NCI-H146 (cell line): ENCODE results near the gene ESRRG.
A peak's percentile ranks its signal among the peaks of the same experiment; 100 is the strongest.

Experiments
- DNase-seq: peaks from one replicate; lab custom pipeline; 2025; lab: John Stamatoyannopoulos, UW

Gene ESRRG

DNA sequence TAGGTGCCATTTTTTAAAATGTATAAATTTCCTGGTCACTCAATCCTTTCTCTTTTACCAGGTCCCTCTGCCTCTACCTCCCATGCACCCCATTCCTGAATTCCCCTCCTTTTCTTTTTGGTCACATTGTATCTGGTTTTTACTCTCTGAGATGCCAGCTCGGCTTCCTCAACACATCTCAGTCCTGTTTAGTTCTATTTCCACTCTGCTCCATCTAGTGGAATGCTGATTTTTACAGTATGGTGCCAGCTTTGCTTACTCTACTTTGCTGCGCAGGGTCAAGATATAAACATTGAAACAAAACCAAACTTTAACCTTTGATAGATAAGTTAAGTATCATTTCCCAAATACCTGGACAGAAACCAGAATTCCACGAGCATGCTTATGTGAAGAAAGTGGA, 96.0 kb downstream of the ESRRG start:
- no peak for DNase-seq

DNA sequence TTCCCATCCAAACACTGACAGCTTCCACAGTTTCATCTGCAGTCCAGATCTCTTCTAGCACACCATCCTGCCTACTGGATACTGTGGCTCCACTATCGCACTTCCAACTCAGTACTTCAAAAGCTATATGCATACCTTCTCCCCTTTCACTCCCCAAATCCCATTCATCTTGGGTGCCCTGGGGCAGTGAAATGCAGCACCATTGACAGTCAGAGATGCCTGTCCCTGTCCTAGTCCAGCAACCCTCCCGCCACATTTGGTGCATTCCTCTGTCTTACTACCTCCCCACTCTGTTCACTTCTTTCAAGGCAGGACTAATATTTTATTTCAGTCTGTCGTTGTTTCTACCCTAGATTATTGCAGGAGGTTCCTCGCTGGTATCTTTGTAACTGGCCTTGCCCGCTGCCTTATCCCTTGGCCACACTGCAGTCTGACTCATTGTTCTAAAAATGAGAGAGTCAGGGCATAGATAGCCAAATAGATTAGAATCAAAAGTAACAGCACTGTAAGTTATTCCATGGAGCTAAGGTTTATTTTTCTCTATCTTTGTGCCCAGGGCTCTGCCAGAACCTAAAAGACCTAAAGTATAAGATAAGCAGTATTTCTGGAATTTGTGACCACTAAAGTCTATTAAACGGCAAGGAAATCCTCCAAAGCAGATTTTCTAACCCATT, 96.7 kb downstream of the ESRRG start:
- no peak for DNase-seq

DNA sequence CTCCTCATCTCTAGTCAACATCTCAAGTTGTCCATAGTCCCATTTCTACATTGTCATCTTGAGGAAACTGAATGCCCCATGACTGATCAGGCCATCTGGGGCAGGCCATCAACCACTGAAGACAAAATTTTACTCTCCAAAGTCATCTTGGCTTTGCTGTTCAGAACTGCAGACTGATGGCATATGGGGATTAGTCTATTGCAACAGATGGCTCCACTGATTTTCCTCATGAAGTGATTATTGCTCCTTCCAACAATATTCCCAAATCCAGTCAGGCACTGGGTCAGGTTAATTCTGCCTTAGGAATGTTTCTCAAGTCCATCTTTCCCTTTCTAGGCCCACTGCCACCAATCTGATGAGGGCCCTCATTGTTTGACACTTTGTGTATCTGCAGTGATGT, 101.7 kb downstream of the ESRRG start:
- DNase-seq = no peak

DNA sequence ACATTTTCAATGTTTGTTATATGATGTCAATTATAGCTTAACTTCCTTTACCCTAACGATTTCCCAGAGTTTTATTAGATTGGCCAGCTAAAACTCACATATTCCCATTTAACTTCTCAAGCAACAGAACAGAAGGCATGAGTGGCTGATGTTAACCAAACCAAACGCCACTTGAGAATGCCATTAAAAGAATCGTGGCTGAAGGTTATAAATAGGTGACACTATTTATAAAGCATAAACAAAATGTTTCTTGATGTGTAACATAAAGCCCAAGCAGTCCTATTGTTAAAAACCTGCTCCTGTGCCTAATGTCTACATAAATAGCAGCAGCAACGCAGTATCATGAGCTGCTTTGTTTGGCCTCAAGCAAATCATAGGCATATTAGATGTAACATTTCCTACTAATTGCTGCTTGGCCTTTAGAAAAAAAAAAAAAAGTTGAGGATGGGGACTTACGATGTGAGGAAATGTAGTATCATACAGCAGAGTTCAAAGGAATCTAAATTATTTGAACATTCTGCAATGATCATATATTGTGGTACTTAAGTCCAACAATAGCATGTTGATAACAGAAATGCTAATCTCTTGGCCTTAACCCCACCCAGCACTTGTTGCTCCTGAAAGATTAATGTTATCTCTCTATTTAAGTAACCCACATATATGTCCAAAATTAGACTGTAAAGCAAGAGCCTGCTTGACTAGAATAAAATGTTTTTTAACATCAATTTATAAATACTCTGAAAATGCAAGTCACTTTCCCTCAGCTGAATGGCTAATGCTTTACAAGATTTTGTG, 106.0 kb downstream of the ESRRG start:
- no peak for DNase-seq

DNA sequence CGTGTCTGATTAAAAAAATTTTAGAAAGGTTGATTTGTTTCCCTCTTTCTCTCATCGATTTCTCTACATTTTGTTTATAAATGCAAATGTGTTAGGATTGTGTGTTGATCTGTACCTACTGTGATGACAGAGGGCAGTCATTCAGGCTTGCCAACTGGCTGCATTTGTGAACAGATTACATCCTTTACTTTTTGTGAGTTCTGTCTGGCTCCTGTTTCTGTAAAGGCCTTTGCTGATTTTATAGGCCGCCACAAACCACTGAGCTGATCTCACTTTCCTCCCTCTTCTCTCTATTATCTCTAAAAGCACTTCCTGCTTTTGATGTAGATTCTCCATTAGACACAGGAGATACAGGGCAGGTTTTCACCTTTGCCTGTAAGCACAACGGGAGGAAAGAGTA, 106.8 kb downstream of the ESRRG start:
- no peak for DNase-seq

DNA sequence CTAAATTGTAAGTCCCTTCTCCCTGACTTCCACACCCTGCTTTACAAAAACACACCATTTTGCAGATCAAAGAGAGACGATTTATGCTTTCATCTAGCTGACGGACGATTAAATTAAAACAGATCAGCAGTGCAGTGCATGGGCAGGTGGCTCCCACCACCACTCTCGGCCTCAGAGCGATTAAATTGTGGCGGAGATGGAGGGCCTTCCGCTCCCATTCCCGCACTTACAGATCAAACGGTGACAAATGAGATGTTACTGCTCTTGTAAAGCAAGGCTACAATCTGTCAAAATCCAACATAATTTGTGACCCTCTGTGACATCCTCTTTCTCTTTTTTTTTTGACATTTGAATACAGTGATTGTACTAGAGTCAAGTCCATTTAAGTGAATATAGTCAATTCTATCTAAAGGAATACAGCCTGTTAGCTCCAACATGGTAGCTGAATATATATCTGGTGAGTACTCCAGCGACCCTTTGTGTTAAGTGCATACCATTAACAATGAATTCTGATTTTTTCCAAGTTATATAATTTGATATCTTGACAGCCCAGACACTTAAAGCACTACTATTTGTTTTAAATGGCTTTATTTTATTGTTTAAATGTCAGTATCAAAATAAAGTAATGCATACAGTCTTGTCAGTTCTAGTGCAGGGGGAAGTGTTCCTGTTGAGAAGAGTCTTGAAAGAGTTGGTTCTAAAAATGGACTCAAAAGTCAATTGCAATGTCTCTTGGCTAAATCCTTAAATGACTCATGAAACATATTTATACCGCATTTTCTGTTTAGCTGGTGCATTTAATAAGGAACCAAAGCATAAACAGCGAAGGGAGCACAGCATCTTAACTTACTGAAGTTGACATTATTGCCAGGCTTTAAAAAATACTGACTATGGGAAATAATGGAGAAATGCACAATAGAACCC, 109.0 kb downstream of the ESRRG start:
- no peak for DNase-seq

DNA sequence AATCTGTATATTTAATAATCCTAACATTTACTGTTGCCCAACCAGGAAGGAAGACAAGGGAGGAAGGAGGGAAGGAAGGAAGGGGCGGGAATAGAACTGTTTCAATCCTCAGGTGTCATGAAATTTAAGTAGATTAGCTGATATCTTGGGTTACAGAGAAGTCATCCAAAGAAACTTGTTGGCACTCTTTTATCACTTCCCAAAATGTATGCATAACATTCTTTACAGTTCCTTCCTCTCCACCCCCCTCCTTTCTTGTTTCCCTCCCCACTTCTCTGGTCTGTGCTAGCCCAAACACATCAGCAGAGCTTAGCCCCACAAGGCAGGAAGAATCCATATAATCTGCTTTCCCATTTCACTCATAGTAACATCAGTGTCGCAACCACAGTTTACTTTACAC, 110.9 kb downstream of the ESRRG start:
- DNase-seq = no peak

DNA sequence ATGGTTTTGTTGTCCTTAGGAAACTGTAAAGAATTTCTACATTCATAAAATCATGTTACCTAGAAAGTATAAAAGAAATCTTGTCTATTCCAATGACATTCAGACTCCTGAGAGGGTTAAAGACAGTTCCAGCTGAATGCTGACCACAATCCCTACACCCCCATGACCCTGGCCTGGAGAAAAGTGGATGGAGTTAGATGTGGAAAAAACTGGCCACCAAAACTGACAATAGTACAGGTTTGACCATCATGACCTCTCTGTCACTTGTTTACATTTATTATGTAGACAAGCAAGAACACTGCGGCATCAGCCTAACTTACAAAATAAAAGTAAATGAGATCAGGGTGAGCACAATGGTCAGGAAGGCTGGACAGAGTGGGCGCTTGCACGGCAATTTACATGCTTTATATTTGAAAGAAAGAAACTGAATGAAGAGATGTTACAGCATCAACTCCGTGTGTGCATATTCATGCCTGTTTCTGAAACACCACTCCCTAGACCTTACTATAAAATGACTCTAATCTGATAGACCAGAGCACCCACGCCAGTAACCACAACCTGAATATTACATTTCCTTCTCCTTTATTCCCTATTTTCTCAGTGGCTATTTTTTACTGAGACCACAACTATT, 116.0 kb downstream of the ESRRG start:
- DNase-seq = no peak

DNA sequence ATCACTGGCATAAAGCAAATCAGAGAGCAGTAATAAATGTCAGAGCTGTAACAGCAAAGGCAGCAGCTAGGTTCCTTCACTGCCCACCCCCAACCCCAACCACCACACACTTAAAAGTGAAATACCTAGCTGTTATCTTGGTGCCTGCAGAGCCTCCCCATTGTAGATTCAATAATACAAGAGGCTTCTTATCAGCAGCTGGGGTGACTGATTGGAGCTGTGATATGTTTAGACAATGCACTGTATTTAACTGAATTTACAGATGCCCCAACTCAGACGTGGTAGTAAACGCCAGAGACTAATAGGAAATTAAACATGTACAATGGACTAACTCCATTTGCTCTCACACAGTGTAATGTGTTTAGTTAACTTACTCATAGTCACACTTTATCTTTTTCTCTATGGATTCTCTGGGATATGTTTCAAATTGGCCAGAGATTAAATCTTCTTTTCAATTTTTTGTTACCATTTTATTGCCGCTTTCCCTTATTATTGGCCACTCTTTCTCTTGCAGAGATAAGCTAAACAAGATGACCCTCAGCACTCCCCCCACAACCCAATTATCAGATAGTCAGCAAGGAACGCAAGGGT, 117.1 kb downstream of the ESRRG start:
- DNase-seq = peak; percentile 93

DNA sequence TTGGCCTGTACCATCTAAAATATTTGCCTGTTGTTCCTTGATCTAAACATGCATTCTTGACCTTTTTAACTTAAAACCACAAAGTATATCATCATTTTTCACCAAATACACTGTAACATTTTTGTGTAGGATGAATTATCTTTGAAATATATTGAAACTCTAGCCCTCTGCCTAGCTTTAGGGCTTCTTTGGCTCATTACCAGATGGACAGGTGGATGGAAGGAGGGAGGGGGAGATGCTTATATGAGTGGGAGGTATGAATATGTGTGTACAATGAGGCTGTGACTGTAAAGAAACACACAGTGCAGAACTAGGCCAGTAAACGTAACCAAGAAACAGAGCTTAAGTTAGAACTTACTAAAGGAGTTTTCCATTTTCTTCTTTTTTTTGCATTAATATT, 118.5 kb downstream of the ESRRG start:
- DNase-seq = peak; percentile 19

DNA sequence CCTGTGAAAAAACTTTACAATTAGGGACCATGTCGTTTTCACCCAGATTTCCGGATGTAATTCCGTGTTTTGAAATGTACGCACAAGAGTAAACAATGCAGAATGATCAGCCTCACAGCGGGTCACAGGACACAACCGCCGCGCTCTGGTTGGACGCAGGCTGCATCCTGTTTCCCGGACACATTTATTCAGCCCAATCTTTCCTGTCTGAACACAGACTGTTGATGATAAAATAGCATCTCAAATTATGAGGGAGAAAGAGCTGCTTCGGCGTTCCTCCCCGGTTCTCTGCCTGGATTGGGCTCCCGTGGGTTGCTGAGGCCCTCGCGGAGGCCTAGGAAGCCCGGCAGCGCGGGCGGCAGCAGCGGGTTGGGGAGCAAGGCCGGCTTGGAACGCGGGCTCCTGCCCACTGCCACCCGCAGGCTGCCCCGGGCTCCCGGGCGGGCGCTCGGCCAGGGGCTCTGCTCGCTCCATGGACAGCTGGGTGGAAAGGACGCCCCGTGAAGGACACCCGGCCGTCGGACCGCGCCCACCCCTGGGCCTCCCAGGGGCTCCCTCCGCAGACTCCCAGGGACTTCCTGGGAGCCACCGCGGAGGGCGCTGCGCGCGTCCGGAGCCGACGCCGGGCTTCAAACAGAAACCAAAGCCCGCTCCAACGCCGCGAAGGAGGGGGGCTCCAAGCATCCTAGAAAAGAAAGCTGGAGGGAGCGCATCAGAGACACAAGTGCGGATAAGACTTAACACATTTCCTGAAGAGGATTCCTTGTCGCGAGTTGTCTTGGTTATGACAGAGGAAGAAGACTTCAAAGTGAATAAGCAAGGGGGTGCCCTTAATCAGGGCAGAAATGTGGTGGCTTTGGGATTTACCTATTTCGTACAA, 122.3 kb downstream of the ESRRG start:
- DNase-seq = peak; percentile 81

DNA sequence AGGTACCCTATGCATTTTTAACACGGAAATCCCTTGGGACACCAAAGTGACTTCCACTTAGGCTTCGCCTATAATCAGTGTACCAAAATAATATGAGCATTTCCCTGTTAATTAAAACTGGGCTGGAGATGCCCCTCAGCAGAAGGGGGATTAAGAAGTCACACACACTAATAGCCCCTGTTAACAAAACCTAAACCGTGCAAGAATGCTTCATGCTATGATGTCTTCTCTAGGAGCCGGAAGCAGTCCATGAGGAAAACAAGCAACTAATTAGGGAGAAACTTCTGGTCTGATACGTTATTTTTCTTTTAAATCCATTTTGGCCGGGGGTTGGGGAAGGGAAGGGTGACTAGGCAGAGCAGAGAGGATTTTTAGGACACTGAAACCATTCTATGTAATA, 123.4 kb downstream of the ESRRG start:
- no peak for DNase-seq

DNA sequence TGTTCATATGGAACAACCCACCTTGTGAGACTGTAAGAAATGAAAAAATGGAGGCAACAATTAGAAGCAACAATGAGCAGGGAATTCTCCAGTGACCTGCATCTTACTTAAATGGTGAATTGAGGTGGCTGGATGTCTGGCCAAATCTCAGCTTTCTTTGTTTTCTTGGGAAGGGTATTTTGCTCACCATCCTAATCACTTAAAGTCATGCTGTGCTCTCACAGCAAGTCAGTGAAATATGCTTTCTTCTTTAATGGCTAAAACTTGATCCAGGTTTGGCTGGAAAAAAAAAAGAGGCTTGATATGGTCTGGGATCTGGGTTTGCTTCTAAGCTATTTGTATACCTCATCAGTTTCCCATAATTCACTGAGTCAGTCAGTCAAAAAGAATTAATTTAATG, 124.8 kb downstream of the ESRRG start:
- no peak for DNase-seq

DNA sequence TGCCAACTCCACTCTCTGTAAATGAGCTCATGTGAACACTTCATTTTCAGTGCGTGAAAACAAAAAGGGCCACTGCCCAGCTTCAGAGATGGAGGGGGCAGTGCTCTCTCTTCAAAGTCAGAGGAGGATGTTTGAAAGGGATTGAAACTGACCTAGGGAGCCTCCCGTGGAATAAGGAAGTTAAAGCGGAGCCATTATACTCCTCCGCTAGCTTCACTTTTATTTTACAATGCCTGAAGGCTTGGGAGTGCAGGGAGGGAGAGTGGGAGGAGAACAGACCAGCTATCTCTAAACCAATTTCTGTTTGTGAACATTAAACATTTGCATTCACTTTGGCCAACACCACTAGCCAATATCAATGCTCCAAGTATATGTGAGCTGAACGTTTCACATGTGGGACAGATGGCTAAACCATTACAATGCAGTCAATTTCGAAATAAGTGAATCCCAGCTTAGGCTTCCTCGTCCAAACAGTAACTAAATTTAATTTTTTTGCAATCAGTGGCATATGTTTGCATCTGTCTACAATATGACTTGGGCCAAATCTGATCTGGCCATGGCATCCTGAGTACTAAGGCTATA, 126.9 kb downstream of the ESRRG start:
- no peak for DNase-seq

DNA sequence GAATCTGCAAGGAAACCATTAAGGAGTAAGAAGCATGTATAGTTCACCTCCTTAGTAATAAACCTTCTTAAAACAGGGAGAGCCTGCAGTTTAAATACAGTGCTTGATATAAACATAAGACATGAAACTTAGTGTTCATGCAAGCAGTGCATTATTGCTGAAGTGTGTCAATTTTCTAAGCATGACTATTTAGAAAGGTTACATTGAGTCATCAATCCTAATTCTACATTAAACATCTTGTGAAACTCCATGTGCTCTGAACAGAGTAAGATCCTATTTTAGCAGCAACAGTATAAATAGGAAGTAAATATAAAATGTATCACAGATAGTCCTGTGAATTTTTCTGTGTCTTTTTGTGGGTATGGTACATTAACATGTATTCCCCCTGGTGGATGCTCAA, 135.5 kb downstream of the ESRRG start:
- no peak for DNase-seq

DNA sequence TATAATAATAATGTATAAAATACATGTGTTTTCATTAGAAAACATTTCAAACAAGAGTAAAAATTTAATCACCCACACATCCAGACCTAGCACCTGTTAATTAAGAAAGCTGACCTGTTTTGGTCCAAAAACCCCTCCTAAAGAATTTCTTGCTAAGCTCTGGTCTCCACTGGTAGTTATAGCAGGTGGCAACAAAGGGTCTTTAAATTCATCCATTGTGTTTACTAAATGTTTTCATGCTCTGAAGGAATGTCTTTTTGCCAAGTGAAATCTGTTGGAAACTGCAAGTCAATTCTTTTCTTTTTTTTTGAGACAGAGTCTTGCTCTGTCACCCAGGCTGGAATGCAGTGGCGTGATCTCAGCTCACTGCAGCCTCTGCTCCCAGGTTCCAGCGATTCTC, 141.1 kb downstream of the ESRRG start:
- no peak for DNase-seq

DNA sequence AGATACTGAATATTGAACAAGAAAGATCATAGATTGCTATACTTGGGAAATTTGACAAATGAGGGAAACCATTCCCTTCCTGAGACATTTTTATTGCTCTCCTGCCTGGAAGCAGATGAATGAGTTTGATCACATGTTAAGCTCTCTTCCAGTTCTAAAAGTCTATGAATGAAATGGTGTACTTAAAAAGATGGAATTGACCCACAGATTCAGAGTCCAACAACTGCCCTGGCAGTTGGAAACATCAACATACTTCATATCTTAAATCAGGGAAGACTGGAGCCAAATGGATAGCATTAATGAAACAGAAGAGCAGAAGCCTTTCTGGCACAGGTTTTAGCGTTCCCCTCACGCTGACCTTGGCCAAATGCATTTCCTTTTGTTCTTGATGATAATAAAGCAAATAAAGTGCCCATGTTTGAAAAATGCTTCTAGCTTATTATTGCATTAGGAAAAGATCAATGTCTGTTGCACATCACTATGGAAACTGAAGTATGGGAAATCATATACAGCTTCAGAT, 142.6 kb downstream of the ESRRG start:
- DNase-seq = no peak

DNA sequence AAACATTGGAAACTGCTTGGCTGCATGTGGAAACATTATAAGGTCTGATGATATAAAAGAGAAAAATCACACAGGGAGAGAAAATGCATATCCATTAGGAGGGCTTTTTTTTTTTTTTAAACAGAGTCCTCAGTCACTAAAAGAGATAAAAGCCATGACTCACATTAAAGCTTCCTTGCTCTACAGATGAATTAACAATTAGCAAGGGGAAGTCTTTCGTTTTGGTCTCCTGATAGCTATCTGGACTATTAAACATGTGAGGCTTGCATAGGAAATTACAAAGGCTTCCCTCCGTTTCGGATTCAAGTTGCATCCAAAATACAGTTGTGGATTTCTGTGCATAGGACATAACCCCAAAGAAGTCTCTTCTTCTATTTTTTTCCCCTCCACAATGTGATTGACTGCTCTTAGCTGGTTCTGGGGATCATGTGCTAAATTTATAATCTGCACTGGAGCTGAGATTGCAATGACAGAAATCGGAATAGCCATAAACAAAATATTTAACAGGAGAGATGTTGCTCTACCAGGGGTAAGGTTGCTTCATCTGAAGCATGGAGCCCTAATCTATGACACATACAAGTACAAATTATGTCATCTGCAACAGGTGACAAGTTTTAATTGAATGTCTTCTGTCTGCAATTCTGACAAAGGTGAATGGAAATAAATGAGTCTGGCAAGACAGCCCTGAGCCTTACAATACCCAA, 146.8 kb downstream of the ESRRG start:
- no peak for DNase-seq

DNA sequence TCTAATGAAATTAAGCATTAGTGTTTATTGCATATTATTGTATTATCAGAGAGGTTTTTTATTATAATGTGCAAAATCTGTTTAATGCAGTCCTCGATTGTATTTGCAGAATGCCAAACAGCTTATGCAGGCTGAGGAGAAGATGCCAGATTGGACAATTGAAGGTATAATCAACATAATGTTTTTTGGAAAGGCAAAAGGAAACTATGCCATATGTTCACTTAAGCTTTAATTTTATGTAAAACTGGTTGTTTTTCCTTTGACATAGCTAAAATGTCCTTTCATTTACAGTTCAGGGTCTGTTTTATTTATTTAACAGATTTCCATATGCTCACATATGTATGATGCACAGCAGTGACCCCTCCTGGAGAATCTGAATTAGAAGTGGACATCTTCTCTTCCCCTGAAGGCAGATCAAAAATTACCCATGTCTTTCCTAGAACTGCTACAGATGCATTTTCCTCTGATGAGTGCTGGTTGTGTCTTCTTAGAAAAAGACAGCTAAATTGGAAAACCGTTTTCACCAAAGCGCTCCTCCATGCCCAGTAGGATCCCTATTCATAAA, 156.5 kb downstream of the ESRRG start:
- DNase-seq = peak; percentile 2
